Measurements from ENCODE around the gene TIGD3.

Gene TIGD3

DNA sequence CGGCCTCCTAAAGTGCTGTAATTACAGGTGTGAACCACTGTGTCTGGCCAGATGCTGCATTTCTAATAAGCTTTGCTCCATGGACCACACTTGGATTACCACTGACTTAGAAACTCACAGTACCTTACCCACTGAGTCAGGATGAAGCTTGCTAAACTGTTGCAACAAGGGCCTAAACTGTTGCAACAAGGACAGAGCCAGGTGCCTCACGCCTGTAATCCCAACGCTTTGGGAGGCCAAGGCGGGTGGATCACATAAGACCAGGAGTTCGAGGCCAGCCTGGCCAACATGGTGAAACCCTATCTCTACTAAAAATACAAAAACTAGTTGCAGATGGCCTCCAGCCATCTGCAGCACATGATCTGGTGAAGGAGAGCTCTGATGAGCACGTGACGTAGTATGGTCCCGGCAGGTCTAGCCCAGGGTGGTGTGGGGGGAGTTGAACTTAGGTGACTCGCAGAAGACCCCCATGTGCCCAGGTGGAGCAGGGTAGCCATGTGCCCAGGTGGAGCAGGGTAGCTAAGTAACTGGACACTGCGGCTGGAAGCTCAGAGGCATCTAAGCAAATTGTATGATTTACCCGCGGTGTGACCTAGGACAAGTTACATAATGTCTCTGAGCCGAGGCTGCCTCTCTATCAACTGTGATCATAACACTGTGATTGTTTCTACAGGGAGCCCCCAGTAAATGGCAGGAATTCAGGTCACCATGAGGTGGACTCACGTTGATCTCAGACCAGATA, 19.5 kb downstream of the TIGD3 start:
- DNase-seq (ENCODE audit: low spot score) = no peak

DNA sequence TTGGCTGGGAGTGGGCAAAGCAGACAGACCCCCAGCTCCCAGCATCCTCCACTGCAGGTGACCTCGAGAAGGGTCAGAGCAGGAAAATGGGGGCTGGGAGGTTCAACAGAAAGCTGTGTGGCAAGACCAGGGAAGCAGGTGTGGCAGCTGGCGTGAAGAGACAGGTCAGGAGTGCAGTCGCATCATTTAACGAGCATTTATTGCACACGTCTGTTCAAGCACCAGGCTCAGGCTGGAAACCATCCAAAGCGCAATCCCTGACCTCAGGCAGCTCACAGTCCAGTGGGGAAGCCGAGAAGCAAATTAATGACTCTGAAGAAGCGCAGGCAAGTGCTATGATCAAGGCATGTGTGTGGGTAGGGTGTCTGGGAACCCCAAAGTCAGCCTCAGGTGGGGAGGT, 20.5 kb downstream of the TIGD3 start:
- no peak for DNase-seq (ENCODE audit: low spot score)

DNA sequence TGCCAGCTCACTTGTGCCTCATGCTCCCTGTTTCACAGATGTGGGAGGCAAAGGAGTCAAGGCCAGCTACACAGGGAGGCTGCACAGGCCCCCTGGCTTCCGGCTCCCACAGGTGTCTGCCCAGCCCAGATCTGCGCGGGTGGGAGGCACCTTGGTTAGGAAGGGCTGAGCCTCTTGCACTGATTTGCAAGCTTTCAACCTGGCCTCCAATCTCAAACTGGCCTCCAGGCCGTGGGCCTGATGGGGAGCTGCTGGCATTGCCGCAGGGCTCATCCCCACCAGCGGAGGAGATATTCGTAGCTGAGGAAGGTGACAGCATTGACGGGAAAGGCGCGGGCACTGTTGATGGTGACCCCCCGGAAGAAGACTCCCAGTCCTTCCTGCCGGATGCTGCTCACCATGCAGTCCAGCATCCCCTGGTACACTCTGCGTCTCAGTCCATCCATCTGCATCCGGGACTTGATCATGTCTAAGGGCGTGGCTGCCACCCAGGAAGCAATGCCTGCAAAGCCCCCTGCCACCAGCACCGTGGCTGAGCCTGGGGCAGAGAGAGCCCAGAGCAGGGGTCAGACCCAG, 21.7 kb downstream of the TIGD3 start:
- no peak for DNase-seq (ENCODE audit: low spot score)

DNA sequence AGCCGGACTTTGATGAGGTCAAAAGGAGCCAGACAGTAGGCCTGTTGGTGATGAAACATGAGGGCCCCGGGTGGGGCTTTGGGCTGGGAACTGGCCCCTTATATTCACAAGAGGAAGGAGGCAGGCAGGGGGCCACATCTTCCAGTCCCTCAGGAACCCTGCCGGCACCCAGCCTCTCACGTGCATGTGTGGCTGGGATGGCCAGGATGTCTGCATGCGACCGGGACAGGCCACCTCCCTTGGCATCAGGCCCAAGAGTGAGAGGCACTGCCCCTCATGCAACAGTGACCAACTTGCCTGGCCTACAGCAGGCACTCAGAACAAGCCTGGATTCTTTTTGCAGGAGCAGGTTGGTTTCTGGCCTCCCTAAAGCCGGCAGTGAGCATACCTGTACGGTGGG, 22.5 kb downstream of the TIGD3 start:
- no peak for DNase-seq (ENCODE audit: low spot score)

DNA sequence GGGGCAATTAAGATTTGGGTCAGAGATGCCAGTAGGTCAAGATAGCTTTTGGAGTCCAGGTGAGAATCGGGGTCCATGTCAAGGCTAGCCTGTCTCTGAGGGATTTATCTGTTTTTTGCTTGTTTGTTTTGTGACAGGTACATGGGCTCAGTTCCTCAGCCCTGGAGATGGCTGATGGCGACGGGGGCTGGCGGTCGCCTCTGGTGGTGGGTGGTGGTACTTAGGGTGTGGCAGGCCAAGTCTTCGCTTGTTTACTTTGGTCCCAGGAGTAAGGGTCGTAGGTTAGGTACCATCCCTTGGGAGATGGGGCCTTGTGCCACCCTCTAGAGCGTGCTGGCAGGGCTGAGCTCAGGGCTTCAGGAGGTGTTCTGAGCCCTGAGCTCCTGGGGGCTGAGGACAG, 23.2 kb downstream of the TIGD3 start:
- no peak for DNase-seq (ENCODE audit: low spot score)

DNA sequence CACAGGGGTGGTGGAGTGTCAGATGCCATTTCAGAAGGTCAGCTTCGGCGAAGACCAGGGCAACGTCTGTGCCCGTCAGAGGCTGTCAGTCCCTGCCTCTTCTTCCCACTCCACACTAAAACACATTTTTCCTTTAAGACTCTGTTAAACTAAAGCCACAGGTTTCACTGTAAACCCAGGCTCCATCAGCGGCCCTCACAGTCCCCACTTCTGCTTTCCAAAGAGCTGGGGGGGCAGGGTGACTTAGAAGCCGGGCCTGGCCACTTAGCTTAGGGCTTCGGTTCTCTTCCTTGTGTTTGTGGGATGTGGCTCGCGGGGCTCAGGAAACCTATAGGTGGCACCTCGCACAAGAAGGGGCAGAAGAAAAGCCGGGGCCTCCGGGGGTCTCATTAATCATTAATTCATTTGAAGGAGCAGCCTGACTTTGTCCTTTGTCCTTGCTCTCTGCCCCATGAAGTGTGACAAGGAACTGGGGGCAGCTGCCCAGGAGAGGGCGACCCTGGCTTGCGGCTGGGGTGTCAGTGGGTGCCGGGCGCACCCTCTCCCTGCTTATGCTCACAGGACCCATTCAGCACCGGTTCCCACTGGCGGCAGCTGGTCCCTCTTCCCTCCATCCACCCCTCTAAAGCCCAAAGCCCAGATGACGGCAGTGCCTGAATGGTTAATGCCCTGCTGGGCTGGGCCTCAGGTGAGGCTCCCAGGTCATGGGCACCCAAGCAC, 23.8 kb downstream of the TIGD3 start:
- DNase-seq (ENCODE audit: low spot score) = no peak

DNA sequence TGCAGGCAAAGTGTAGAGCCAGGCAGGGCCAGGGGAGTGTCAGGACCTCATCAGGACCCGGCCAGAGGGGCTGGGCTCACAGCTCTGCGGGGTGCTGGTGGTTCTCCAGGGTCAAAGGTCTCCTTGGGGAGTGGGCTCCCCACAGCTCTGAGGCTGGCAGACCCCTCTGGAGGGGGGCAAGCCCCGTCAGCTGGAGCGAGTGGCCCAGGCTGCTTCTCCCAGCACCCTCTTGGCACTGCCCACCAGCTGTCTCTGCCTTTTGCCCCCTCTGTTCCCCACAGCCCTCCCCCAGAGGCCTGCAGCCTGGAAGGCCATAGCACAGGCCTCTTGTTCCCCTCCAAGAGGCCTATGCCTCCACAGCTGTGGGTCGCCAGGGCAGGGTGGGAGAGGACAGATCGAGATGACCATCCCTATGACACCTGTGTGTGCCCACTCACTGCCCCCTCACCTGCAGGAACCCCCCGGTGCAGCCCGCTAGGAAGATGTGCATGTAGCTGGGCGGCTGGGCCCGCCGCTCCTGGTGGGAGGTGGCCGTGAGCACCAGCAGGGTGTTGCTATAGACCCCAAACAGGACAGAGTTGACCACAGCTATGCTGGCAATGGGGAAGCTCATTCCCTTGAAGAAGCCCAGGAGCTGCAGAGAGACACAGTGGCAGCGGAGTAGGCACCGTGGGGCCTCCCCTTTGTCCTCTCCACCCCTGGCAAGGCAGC, 24.5 kb downstream of the TIGD3 start:
- no peak for DNase-seq (ENCODE audit: low spot score)

DNA sequence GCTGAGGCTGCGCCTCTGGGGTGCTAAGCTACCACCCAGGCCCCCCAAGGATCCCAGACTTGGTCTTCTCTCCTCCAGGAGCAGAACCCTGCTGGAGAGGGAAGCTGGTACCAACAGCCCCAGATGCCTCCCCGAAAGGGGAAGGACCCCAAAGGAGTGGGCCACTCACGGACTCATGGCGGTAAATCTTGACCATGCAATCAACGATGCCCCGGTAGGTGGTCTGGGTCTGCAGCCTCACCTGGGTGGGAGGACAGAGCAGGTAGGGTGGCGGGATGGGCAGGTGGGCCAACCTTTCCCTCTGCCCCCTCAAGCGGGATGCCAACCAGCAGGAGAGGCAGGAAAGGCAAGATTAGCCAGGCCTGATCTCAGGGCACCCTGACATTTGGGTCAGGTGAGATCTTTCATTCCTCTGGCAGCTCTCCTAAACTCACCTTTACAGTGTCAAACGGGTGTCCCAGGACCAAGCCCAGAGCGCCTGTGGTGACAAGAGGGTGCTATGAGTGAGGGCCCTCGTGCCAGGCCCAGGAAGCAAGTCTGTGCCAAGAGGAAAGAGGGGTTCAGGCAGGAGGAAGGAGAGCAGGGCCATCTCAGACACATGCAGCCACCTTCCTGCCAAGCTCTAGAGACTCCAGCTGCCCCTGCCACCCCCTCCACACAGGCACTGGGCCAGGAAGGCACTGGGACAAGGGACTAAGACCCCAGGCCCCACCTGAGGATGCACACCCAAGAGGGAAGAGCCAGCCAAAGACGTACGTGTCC, 25.3 kb downstream of the TIGD3 start:
- no peak for DNase-seq (ENCODE audit: low spot score)

DNA sequence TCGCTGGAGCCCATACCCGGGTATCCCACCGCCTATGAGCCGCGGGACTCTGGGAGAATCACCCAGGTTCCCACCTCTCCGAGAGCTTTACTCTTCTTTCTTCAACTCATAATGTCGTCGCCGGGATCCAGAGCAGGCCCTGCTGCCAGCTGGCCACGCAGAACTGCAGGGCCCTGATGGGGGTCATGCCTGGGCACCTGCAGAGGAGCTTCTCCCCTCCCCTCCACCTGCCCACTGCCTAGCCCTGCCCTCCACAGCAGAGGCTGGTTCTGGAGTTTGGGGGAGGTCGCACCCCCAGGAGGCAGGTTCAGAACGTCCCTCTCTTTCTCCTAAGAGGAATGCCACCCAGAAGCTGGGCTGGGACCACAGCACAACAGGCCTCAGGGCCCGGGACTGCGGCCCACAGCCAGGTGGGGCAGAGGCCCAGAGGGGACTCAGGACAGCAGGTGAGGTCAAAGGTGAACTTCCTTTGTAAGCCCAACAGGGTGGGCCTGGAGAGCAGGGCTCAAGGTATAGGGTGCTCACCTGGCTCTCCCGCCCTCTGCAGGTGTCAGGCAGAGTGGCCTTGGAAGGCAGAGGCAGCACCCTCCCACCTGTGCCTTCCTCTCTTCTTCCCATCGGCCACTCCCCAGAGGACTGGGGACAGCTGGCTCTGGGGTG, 26.0 kb downstream of the TIGD3 start:
- DNase-seq (ENCODE audit: low spot score) = no peak

DNA sequence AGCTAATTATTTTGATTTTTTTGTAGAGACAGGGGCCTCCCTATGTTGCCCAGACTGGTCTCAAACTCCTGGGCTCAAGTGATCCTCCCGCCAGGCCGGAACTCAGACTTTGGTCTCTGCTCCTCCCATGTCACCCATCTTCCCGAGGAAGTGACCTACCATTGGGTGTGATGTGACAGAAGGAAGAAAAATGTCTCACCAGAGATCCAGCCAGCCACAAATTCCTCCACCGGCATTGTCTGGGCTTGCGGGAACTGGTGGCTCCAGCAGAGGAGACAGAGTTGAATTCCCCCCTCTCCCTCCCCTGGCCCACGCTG, 27.1 kb downstream of the TIGD3 start:
- DNase-seq (ENCODE audit: low spot score) = no peak

DNA sequence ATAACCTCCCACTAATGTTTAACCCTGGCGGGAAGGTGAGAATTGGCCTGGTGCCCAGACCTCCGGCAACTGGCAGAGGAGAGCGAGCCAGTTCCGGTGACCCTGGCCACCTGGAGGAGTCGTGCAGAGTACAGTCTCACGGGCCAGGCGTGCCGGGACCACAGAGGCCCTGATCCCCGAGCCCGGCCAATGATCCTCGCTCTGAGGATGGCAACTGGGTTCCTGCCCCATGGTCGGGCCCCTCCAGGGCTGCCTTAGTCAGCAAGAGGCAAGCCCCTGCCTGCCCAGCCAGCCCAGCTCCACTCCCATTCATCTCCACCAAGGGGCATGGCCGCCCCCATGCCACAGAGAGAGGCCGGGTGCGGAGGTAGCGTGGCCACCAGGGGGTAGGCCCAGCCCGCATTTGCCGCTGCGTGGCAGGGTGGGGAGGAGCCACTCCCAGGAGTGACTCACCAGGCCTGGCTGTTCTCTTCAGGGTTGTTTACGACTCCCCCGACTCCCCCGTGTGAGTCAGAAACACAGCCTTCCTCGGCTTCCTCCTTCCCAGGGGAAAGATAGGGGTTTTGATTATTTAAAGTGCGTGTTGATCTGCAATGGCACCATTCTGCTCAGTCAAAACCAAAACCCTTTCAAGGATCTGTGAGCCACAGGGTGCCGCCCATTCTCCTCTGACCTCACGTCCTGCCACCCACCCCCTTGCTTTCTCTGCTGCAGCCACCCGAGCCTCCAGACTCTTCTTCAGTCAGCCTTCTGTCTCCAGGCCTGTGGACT, 27.7 kb downstream of the TIGD3 start, which contains the start of gene SLC25A45:
Gene SLC25A45, minus strand, starts transcription at position 614 of the 771 bp plus-strand sequence. CDS start 695 bp downstream, outside the sequence.
- DNase-seq (ENCODE audit: low spot score) = peak; percentile 96

DNA sequence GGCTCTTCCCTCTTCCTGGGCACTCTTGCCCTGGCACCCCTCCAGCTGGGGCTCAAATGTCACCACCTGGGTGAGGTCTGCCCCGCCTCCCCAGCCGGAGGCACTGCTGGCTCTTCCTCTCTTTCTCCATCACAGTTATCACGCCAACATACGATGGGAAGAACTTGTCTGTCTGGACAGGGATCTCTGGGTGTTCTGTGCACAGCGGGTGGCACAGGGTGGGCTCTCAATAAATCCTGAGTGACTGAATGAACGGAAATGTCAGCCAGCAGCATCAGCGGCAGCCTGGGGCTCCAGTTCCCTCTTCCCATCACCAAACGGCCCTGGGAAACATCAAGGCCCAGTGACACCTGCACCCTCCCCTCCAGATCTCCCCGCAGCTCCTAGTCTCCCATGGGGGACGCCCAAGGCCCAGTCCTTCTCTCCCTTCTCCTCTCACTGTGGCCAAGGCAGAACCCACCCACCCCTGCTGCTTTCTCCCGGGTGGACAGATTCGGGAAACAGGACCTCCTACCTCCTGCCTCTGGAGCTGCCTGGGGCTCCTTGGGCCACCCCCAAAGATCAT, 28.3 kb downstream of the TIGD3 start:
- DNase-seq (ENCODE audit: low spot score) = no peak

DNA sequence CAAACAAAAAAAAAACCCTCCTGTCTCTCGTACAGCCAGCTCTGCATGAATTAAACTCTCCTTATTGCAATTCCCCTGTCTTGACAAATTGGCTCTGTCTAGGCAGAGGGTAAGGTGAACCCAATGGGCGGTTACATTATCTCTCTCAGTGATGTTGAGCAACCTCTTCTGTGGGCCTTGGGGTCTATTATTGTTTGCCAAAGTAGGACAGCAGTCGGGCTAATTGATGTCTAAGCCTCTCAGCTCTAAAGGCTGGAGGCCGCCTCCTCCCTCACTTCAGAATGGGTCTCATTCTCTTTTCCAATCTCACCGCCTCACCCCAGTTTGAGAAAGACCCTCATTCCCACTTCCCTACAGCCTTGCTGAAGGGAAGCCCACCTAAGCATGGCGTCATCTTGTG, 29.2 kb downstream of the TIGD3 start:
- no peak for DNase-seq (ENCODE audit: low spot score)

DNA sequence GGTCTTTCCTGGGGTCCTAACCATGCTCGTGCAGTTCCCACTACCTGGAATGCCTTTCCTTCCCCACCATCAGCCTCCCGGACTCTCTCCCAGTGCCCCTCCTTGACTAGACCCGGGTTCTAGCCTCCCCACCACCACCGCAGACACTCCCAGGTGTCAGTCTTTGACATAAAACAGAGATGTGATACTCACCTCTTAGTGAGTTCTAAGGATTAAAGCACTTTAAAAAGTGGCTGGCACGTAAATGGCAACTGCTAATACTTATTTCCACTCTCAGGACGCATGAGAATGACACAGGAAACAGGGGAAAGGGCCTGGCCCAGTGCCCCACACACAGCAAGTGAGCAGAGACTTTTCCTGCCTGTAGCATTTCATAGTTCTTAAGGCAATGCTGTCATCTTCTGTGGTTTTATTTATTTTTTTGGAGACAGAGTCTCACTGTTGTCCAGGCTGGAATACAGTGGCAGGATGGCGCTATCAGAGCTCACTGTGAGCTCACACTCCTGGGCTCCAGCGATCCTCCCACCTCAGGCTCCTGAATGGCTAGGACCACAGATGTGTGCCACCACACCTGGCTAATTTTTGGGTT, 29.8 kb downstream of the TIGD3 start:
- DNase-seq (ENCODE audit: low spot score) = peak; percentile 37

DNA sequence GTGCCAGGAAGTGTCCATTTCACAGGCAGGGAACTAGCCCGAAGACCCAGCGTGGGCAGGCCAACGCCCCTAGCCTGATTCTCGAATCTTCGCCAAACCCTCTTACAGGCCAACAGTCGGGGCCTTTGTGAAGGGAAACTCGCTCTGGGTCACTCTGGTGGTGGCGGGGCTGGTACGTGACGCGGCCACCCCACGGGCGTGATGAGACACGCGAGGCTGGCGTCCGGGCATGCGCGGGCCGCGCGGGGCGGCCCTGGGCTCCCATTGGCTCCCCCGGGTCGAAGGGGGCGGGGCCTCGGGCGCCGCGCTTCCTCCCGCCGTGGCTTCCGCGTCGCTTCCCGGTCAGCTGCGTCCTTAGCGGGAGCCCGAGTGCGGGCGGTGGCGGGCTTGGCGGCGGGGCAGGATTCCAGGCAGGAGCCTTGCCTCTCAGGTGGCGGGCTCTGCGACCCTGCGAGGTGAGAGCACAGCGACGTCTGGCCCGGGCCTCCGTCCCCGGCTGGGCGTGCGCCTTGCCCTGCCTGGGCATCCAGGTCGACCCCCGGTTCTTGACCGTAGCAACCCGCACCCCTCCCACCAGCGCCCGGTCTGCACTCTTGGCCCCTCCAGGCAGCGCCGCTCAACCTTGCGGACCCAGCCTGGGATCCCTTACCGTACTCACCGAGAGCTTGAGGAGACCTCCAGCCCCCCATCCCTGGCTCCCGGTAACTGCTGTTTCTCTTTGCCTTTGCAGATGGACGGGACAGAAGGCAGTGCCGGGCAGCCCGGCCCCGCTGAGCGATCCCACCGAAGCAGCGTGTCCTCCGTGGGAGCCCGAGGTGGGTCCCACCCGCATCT, 32.0 kb downstream of the TIGD3 start, which contains the start of gene FRMD8:
Gene FRMD8, plus strand, starts transcription at position 331 of the 834 bp plus-strand sequence. Its CDS starts 400 bp downstream, at position 731.
- peak; percentile 88 for DNase-seq (ENCODE audit: low spot score)

DNA sequence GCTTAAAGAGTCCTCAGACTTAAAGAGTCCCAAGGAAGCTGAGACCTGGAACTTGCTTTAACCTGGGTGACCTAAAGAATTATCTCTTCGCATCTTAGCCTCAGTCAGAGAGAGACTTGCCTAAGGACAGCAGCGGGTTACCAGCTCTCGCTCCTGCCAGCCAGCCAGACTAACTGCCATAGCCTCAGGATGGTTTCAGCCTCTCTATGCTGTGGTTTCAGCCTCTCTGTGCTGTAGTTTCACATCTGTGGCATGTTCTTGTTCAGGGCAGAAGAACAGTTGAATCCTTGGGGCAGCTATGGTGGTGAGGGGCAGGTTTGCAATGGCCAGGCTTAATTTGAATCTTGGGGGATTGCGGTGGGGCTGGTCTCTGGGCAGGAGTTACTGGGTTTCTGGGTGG, 34.2 kb downstream of the TIGD3 start:
- DNase-seq (ENCODE audit: low spot score) = no peak

DNA sequence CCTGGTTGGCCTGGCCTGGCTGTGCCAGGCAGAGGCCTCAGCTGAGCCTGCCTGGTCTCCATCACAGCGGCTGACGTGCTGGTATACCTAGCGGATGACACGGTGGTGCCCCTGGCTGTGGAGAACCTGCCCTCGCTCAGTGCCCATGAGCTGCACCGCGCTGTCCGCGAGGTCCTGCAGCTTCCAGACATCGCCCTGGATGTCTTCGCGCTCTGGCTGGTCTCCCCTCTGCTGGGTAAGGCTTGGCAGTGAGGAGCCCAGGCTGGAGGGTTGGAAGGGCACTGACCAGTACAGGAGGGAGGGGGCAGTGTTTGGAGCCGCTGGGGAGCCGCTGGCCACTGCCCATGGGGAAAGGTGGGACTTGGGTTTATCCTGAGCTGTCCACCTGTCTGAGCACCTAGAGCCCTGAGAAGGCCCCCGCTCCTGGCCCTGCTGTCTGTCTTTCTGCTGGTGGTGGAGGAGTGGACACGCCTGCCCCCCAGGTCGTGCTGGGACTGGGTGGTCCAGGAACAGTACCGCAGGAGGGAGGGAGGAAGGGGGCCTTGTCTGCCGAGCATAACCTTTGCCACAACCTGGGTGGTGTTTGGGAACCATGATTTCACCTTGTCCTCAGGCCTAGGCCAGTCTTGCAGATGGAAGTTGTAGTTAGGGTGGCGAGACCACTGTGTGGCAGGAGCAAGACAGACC, 34.9 kb downstream of the TIGD3 start:
- DNase-seq (ENCODE audit: low spot score) = no peak
